ENCODE results near the gene GLTPD2.

- TF ChIP-seq CTCF (IDR thresholded peaks at IDR 0.05) (no peak), POLR2A (IDR thresholded peaks at IDR 0.05) (no peak)
These were observed 1.9 kb downstream of the GLTPD2 start for GRCh38 chr17:4790705-4791088.

Data from right lobe of liver (tissue), 4 donors.